ENCODE data around the gene KIRREL1. TPM values are rescaled to one million over a fixed set of nuclear protein-coding genes. Genes with fewer than 3 reads are reported as not detected.

Gene KIRREL1
- polyA plus RNA-seq, 1 donor (not counting 4 experiments of a cell fraction or from before 2014, with no cell fraction given), result 19.7 TPM

- Histone ChIP-seq H3K36me3 (ENCODE audit: control insufficient read depth in 2 of 2, extremely low read depth in 1 of 2, insufficient read depth in 2 of 2, low read length in 2 of 2) (no peaks in the 10 kb centered on the region), H3K27ac (ENCODE audit: control insufficient read depth, insufficient read depth, low read length) (no peak overlapping the region), H4K20me1 (ENCODE audit: control insufficient read depth, extremely low read depth, insufficient read depth, low read length) (no peaks in the 10 kb centered on the region), H3K9me1 (ENCODE audit: control insufficient read depth, extremely low read depth, insufficient read depth, low read length) (no peaks in the 10 kb centered on the region), H2AFZ (ENCODE audit: control insufficient read depth, low read length) (peak overlapping the region; percentile 66), H3K4me1 (ENCODE audit: control insufficient read depth, extremely low read depth, insufficient read depth, low read length) (peaks cover 13% of the 10 kb centered on the region), H3K79me2 (ENCODE audit: control insufficient read depth, insufficient read depth, low read length) (no peaks in the 10 kb centered on the region), H3K27me3 (ENCODE audit: control insufficient read depth, extremely low read depth, insufficient read depth, low read length) (no peaks in the 10 kb centered on the region), H3K9me3 (ENCODE audit: control insufficient read depth, low read depth, low read length) (no peaks in the 10 kb centered on the region), H3K9ac (ENCODE audit: control insufficient read depth, extremely low read depth, insufficient read depth, low read length) (no peak overlapping the region), H3K4me2 (ENCODE audit: control insufficient read depth, extremely low read depth, insufficient read depth, low read depth, low read length) (no peak overlapping the region), H3K4me3 (ENCODE audit: control insufficient read depth in 2 of 3, extremely low read depth in 1 of 3, insufficient read depth in 2 of 3, low read depth in 1 of 3, low read length in 3 of 3) (no peak overlapping the region)
- FAIRE-seq (no peak), DNase-seq (ENCODE audit: low read depth, low spot score) (no peak)
- TF ChIP-seq CTCF (optimal IDR thresholded peaks at IDR 0.05 in 1 of 3, IDR thresholded peaks at IDR 0.05 in 1 of 3, conservative IDR thresholded peaks at IDR 0.05 in 1 of 3; ENCODE audit: extremely low read depth in 1 of 3, insufficient read depth in 2 of 3, low read length in 3 of 3) (no peak), EZH2 (IDR thresholded peaks at IDR 0.05; ENCODE audit: low read length) (no peak)
- dilution Hi-C loops (cut with MboI; ENCODE audit: extremely low pct_ligation_motif_present, low sequenced_read_pairs), result no loop called here
Observed at GRCh38 chr1:158140764-158141192, 147.3 kb downstream of the KIRREL1 start.

- FAIRE-seq, result no peak
- Histone ChIP-seq H3K27me3 (ENCODE audit: control insufficient read depth, extremely low read depth, insufficient read depth, low read length) (no peaks in the 10 kb centered on the region), H3K4me1 (ENCODE audit: control insufficient read depth, extremely low read depth, insufficient read depth, low read length) (peaks cover 42% of the 10 kb centered on the region), H3K9me1 (ENCODE audit: control insufficient read depth, extremely low read depth, insufficient read depth, low read length) (no peaks in the 10 kb centered on the region), H3K27ac (ENCODE audit: control insufficient read depth, insufficient read depth, low read length) (peak overlapping the region; percentile 92), H4K20me1 (ENCODE audit: control insufficient read depth, extremely low read depth, insufficient read depth, low read length) (no peaks in the 10 kb centered on the region), H3K4me3 (ENCODE audit: control insufficient read depth in 2 of 3, extremely low read depth in 1 of 3, insufficient read depth in 2 of 3, low read depth in 1 of 3, low read length in 3 of 3) (no peak overlapping the region), H3K4me2 (ENCODE audit: control insufficient read depth, extremely low read depth, insufficient read depth, low read depth, low read length) (peak overlapping the region; percentile 90), H3K36me3 (ENCODE audit: control insufficient read depth in 2 of 2, extremely low read depth in 1 of 2, insufficient read depth in 2 of 2, low read length in 2 of 2) (no peaks in the 10 kb centered on the region), H3K79me2 (ENCODE audit: control insufficient read depth, insufficient read depth, low read length) (no peaks in the 10 kb centered on the region), H2AFZ (ENCODE audit: control insufficient read depth, low read length) (no peak overlapping the region), H3K9me3 (ENCODE audit: control insufficient read depth, low read depth, low read length) (no peaks in the 10 kb centered on the region), H3K9ac (ENCODE audit: control insufficient read depth, extremely low read depth, insufficient read depth, low read length) (no peak overlapping the region)
- TF ChIP-seq EZH2 (IDR thresholded peaks at IDR 0.05; ENCODE audit: low read length) (no peak), CTCF (optimal IDR thresholded peaks at IDR 0.05 in 1 of 3, IDR thresholded peaks at IDR 0.05 in 1 of 3, conservative IDR thresholded peaks at IDR 0.05 in 1 of 3; ENCODE audit: extremely low read depth in 1 of 3, insufficient read depth in 2 of 3, low read length in 3 of 3) (no peak)
- dilution Hi-C loops (cut with MboI; ENCODE audit: extremely low pct_ligation_motif_present, low sequenced_read_pairs), result no loop called here
- no peak for DNase-seq (ENCODE audit: low read depth, low spot score)
Observed at GRCh38 chr1:158145173-158145719, 151.8 kb downstream of the KIRREL1 start.

Data from keratinocyte (primary cell).